Colon (tissue), 2 donors: ENCODE measurements around the gene GRIN2A.

ENCODE experiments used
- FAIRE-seq: peaks from 2 replicates; lab custom pipeline; 2012; peaks lifted over from hg19 to GRCh38; lab: Jason Lieb, UNC
- donor health status: control.
- donor health status: control.

The GRIN2A gene

DNA sequence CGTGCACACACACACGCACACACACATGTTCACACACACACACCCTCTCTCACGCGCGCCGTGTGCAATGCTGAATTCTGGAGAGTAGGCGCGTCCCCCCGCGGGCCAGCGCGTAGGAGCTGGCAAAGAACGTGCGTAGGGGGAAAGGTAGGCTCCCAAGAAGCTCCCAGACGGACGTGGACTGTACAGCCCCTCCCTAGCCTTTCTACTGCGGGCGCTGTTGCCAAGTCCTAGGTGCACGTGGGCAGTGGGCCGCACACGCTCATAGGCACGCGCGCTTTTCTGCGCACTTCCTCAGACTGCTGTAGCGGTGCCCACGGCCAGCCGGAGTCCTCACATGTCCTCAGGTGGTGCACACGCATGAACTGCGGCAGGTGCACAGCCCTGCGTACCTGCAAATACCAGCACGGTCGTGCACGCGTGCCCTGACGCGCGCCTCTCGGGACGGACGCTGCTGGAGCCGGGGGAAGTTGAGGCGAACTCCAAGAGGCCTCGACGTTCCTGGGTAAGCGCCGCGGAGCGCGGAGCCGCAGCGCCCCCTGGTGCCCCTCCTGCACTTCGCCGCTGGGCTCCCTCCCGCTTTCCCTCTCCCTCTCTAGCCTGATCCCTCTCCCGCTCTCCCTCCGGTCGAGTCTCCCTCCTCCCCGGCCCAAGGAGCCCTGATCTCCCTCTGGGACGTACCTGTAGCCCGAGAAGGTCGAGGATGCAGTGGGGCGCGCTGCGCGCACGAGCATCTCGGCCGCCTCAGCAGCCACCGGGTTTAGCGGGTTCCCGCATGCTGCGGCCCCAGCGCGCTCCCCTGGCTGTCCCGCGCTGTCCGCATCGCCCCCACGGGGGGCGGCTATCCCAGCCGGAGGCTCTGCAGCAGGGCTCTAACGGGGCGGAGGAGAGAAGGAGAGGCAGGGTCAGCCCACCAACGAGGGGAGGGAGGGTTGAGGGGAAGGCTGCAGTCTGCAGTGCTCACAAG is 749 bp downstream of the GRIN2A start:
- FAIRE-seq = no peak

DNA sequence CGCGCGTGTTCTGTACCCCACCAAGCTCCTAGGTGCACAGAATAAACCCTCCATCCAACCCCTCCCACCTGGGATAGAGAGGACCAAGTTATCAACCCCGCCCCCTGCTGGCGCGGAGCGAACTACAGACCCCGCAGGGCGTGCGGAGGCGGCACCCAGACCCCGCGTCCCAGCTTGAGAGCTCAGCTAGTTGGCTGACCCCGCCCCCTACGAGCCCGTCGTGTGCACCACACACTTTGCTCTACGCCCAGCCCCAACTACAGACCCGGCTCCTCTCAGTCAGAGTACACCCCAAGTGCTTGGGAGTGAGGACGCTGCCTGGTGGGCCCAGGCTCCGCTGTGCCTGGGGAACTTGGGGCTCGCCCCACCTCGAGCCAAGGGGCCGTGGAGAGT is 1.5 kb downstream of the GRIN2A start:
- no peak for FAIRE-seq

DNA sequence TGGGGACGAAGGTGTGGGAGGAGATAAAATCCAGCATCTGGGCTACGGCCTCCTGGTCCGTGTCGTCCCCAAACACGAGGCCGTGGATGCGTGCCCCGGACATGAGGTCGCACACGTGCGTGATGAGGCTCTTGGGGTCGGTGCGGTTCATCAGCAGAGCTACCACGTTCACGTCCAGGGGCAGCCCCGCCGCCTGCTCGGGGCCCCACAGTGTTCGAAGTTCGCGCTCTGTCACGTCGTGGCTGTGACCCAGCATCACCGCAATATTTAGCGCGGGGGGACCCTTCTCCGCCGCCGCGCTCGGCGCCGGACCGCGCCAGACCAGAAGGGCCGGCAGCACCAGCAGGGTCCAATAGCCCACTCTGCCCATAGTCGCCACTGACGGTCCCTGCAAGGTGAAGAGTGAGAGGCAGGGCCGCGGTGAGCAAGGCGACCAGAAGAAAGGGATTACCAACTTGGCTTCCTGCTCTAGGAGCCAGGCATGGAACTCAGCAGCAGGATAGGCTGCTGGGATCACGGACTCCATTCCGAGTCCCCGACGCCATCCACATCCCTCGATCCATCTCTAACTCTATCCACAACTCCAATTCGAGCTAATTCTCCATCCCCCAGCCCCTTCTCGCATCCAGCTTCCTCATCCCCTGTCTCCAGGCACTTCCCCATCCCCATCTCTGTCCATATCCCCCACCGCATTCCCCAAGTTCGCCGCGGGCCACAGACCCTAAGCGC is 2.0 kb downstream of the GRIN2A start:
- FAIRE-seq = no peak

DNA sequence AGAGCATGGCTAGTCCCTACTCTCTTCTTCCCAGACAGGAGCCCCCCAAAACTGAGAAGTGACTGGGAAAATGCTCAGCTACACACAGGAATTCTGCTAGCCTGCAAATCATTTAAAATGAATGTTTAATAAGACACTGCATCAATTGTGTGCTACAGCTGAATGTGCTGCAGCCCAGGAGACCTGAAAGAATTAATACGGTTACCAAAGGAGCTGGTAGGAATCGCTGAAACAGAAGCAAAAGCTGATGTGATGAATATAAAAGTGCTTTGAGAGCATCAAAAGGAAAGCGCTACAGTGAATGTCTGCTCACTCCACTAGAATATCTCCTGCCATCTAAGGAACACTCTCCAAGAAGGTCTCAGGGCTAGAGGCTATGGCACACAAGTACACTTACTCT is 3.7 kb downstream of the GRIN2A start:
- FAIRE-seq = no peak

DNA sequence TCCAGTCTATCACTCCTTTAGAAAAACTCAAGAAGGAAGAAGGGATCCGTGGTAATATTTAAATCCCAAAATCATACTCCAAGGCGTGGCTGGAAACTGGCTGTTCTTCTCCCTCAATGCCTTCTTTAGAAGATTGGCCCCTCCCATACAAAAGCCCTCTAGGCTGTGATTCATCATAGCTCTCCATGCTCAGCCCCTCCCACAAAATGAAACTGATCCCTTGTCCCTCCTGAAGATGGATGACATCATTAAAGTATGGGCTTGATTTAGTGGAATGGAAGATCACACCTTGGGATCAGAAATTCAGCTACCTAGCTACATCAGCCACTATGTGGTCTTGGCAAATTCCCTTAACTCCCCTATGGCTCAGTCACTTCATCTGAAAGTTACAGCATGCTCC is 4.1 kb downstream of the GRIN2A start:
- FAIRE-seq = no peak

DNA sequence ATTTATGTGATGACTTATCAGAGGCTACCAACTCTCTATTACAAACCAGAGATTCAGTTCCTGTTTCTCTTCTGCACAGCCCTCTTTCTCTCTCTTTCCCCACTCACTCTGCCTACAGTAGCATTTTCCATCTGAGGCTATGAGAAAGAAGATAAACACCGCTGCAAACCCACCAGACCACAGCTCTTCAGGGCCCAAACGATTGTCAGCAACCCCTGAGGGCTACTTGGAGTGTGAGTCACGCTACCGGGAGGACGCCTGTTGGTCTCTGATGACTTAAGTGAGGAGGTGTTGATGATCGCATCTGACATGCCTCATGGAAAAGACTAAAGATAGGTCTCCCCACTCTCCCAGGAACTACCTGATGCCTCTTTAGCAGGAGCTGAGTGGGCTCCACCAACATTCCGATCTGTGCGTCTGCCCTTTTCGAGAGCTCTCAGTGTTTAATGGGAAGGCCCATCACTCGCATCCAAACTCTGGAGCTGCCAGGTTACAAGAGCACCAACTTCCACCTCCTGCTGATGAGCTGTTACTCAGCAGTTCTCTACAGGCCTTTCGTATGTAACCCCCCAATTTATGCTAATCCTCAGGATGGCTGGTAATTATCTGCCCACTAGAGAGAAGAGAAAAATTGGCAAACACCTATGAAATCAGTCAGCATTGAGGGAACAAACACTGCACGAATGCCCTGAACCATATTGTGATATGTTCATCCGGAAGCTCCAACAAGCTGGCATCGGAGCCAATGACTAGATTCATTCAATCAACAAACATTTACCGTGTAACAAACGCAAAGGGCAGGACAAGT is 9.2 kb downstream of the GRIN2A start:
- no peak for FAIRE-seq

DNA sequence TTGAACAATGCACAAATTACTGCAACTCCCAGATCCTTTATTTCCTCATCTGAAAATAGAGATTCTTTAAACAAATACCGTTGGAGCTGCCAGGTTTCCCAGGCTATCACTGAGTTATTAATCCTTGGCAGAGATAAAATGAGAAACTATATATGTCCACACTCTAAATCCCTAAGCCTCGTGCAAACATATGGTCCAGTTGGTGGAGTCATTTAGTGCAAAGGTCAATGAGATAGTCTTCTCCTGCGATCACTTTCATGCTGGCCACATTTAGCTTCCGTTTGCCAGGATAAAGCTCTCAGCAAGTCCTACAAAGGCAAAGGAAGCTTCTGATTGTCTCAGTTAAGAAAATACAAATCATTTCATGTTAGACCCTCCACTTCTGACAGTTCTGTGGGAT is 11.0 kb downstream of the GRIN2A start:
- FAIRE-seq = no peak

DNA sequence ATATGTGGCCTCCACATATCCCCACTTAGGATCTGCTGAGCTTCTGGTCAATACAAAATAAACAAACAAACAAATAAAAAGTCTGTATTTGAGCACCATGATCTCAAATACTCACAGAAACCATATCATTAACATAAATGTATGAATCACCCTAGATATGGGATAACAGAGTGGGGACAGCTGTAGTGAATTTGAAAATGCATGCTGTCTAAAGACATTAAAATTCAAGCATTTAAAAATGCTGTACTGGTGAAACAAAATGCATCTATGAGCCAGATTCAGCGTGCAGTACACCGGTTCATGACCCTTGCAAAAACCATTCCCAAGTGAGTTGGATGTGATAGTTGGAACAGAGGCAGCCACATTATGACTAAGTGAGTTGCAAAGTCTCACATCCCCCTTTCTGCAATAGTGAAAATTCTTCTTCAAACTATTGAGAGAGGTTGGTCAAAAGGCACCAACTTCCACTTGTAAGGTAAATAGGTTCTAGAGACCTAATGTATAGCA is 12.3 kb downstream of the GRIN2A start:
- FAIRE-seq = no peak

DNA sequence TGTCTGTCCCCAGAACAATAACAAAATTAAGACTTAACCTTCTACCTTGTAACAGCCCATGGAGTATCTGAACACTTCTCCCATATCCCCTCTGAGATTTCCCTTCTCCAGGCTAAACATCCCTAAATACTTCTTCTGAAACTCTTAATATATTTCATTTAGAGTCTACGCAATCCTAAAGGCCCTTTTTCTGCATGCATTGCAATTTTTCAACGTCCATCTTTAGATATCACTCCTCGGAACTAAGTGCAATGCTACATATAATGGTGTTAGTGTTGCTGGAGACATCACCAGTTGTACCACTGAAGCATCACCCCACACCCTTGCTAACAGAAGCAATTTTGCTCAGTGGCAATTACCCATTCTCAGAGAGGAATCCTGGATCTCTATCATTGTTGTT is 13.2 kb downstream of the GRIN2A start:
- FAIRE-seq = no peak

DNA sequence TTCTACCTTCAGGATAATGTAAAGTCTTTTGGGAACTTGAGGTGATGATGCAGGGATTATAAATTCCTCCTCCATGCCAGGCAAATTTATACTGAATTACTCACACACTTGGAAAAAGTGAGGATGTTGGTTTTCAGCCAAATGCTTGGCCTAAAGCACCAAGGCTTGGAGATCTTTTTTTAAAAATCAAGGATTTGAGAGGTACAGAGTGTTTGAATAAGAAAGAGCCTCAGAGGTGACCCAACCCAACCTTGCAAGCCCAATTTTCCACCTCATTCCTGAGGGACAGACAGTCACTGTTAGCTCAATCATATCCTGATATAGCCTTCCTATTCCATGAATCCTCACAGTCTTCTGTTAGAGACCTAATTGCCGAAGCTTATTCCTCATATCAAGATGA is 14.0 kb downstream of the GRIN2A start:
- no peak for FAIRE-seq

DNA sequence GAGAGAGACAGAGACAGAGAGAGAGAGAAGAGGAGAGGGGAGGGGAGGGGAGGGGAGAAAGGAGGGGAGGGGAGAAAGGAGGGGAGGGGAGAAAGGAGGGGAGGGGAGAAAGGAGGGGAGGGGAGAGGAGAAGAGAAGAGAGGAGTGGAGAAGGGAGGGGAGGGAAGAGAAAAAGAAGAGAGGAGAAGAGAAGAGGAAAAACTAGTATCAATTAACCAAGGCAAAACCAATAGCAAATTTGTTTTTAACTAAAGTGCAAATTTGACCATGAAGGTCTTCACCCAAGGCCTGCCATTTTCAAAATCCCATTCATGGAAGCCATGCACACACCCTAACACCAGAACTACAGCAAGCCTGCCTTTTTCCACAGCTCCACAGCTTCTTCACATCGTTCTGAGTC is 16.6 kb downstream of the GRIN2A start:
- no peak for FAIRE-seq

DNA sequence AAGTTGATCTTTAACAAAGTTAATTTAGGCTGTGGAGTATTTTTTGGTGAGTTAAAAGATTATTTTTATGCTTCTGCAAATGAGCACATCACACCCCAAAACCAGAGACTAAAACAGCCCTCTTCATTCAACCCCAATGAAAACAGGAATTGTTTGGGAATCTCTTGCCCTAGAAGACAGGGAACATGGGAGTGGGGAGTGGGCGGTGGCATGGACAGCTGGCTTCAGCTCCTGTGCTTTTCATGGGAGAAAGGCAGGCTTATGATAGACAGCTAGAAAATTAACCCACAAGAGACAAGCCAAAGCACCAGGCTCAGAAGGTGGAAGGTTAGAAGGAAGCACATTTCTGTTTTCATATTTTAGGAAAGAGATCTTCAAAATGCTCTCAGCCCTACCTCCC is 19.2 kb downstream of the GRIN2A start:
- no peak for FAIRE-seq

DNA sequence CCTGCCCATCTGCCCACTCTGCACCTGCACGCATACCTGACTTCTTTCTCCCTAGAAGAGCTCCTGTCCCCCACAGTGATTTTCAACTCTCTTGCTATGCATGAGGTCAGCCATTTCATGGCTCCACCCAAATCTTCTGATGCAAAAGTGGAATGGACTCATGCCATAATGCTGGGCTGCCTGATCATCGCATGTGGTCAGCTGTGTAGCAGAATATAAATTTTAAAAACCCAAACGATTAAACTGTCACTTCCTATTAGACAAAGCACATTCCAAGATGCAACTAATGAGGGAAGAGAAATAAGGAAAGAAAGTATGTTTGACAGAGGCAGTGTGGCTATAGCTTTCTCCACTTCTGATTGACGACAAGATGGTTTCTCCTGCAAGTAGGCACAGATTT is 26.1 kb downstream of the GRIN2A start:
- no peak for FAIRE-seq

DNA sequence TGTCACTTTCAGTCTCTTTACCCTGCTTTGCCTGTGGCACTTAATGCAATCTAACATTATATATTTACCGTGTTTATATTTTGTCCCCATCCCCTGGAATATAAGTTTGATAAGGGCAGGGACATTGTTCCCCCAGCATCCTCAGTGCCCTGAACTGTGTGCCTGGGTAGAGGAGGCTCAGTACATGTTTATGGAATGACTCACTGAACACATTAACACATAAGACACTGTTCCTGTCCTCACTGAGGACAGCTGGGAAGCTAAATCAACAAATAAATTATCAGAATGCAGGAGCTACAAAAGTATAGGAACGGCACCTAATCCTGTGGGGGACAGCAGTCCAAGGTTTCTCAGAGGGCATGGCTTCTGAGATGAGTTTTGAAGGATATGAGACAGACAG is 27.8 kb downstream of the GRIN2A start:
- FAIRE-seq = no peak

DNA sequence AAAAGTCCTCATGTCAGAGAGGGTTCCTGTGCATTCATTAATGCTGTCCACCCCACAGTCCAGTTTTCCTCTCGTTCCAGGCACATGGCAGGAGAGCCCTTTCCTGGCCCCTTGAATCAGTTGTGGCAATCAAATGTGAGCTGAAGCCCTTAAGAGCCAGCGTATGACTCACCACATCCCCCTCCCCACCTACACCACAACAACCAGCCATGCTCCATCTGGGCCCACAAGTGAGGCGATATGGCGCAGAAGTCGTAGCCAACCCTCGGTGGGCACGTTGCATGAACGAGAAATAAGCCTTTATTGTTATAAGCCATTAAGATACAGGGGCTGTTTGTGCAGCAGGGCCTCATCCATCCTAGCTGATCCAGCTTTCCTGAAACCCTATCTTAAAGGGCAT is 28.2 kb downstream of the GRIN2A start:
- FAIRE-seq = no peak

DNA sequence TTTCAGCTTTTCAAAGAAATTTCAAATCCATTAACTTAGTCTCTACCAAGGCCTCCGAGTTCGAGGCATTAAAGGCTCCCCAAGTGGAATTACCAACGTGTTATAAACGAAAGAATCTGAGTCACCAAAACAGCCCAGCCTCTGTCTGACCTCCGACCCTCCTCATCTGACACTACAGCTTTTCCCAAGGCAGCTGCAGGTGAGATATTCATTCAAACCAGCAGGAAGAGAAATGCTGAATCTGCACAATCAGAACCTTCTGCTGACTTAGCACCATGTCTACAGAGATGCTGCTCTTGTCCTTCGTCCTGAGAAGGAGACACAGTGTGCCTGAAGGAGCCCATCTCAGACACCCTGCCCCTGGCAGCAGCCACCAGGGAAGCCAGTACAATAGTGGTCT is 30.5 kb downstream of the GRIN2A start:
- no peak for FAIRE-seq

DNA sequence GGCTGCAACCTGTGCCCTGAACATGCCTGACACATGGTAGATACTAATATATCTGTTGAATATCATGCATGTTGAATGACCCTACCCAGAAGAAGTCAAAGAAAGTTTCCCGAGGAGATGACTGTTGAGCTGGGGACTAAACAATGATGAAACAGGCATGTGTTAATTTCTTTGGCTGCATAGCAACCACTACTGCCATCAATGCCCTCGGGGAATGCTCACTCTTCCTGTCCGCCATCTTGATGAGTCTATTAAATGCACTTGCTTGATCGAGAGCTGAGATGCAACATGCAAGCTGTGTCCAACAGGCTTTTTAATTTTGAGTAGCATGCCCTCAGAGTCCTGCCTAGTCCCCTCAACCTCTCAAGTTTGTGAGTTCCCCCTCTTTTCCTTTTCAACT is 31.3 kb downstream of the GRIN2A start:
- FAIRE-seq = no peak

DNA sequence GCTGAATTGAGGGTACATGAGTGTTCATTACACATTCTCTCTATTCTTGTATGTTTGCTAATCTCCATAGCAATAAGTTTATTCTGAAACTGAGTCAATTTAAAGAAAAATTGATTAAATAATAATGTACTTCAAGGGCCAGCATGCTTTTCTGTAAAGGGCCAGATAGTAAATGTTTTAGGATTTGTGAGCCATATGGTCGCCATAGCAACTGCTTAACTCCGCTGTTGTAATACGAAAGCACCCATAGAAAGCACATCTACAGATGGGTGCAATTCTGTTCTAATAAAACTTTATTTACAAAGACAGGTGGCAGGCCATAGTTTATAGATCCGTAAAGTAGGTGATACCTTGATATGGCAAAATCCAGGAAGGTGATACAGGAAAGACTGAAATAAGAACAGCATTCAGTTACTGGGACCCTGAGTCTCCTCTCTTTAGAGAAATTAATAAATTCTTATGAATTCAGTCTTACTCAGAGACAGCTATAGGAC is 36.6 kb downstream of the GRIN2A start:
- FAIRE-seq = no peak

DNA sequence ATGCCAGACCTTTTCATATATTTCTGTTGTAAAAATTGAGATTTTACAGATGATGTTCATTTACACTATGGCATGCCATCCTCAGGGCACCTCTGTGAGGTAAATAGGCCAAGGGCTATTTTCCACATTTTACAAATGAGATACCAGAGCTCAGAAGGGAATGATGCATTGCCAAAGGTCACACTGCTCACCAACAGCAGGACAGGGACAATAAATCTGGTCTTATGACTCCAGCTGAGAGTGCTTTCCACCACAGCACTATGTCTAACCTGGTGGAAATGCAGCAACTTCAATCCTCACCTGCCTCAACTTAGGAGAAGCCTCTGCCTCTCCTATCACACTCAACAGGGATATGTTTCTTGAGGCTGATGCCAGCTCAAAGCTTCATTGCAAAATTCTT is 40.6 kb downstream of the GRIN2A start:
- no peak for FAIRE-seq

DNA sequence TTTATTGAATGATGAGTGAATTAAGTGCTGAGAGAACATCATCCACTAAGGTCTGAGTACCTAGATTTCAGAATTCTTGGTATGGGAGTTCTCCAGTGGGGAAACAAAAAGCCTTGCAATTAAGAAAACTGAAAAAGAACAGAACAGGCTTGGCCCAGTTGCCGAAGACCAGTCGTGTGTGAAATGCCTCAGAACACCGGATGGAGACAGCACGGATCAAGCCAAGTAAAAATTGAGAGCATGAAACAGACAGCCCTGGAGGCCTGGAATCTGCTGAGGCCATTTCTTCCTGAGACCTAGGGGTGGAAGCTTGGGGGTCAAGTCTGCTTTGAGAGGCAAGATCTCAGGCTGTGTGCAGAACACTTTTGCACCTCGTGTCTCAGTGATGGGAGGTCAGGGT is 43.3 kb downstream of the GRIN2A start:
- no peak for FAIRE-seq

DNA sequence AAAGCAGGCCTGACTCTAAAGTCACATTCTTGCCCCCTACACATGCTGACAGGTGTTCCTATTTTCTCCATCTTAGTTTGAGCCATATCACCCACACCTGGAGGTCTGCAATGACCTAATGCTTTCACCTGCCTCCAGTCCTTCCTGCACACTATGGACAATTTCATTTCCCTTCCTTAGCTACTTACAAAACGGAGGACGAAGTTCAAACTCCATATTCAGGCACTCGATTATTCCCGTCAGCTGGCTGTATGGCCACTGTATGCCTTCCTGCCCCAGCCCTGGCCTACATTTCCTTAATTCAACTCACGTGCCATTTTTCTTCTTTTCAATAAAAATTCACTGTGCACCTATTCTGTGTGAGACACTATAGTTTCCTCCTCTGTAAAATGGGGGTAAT is 44.9 kb downstream of the GRIN2A start:
- FAIRE-seq = no peak

DNA sequence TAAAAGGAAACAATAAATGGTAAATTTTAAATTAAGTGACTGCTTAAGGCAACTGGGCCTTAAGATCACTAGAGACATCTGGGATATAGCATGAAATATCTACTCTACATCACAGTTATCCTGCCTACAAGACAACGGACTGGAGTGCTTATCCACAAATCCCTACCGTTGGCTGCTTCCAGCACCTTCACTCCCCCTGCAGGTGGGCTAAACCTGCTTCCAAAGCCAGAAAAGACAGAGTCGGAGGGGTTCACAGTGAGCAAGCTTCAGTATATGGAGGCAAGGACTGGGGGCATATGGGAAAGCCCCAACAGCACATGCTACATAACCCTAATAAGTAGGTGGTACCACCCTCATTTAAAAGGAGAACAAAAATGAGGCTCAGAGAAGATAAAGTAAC is 45.3 kb downstream of the GRIN2A start:
- FAIRE-seq = no peak
